Measurements from ENCODE around the gene RBPMS2.
A peak's percentile ranks its signal among the peaks of the same experiment; 100 is the strongest.

Gene RBPMS2

DNA sequence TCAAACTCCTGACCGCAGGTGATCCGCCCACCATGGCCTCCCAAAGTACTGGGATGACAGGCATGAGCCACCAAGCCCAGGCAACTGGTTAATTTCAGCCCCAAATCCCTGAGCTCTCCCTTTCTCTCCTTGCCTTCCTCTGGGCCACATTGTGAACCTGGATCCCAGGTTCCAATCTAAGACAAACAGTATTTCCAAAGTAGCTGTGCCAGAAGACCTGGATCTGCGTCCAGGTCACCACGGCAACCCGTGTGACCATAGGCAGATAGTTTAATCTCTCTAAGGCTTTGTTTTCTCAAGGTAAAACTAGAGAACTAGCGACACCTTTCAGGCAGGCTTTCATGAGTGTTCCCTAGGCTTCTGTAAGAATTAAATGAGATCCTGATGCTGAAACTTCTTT lies 5.9 kb upstream of the RBPMS2 start:
- Histone ChIP-seq H3K4me3 (ENCODE audit: low read length) (no peak overlapping the region), H3K4me1 (ENCODE audit: control insufficient read depth, insufficient read depth, low read length) (peaks cover 10% of the 10 kb centered on the region), H3K27me3 (replicated peaks; ENCODE audit: control insufficient read depth, insufficient read depth, low read length) (peaks cover 10% of the 10 kb centered on the region), H3K9ac (ENCODE audit: low read length) (no peak overlapping the region), H3K9me3 (ENCODE audit: control insufficient read depth, low read length) (no peaks in the 10 kb centered on the region), H3K36me3 (ENCODE audit: control insufficient read depth, insufficient read depth, low read length, severe bottlenecking) (no peaks in the 10 kb centered on the region)
- DNase-seq (ENCODE audit: low read depth), result no peak

DNA sequence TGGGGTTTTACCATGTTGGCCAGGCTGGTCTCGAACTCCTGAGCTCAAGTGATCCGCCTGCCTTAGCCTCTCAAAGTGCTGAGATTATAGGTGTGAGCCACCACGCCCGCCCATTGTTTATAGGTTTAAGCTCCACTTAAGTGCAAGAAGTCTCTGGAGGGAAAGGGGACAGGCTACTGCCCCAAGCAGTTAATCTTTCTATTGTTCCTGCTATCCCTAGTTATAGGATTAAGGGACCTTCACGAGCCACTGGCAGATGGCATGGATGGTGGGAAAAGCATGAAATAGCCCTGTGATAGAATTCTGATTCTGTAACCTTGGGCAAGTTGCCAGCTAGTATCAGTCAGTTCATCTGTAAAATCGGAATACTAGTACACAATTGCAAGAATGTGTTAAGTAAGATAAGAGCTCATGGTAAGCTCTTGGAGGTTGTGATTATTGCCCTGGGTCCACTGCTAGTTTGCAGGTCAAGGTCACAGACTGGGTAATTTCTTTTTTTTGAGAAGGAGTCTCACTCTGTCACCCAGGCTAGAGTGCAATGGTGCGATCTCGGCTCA lies 5.3 kb upstream of the RBPMS2 start:
- peaks cover 10% of the 10 kb centered on the region for H3K27me3 ChIP-seq (replicated peaks; ENCODE audit: control insufficient read depth, insufficient read depth, low read length)
- H3K4me3 ChIP-seq (ENCODE audit: low read length), result no peak overlapping the region
- H3K36me3 ChIP-seq (ENCODE audit: control insufficient read depth, insufficient read depth, low read length, severe bottlenecking), result no peaks in the 10 kb centered on the region
- no peaks in the 10 kb centered on the region for H3K9me3 ChIP-seq (ENCODE audit: control insufficient read depth, low read length)
- peaks cover 10% of the 10 kb centered on the region for H3K4me1 ChIP-seq (ENCODE audit: control insufficient read depth, insufficient read depth, low read length)
- no peak for DNase-seq (ENCODE audit: low read depth)
- H3K9ac ChIP-seq (ENCODE audit: low read length), result no peak overlapping the region

DNA sequence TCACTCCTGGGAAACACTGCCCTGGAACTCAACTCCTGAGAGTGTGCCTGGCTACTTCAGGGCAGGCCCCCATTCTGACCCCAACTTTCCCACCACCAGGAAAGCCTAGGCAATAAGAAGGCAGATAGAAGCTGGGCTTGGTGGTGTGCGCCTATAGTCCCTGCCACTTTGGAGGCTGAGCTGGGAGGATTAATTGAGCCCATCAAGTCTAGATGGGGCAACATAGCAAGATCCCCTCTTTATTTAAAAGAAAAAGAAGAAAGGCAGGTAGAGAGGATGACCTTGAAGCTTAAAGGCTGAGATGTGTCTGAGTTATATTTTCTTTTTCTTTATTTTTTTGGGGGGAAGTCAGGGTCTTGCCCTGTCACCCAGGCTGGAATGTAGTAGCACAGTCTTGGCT lies 4.2 kb upstream of the RBPMS2 start:
- H3K27me3 ChIP-seq (replicated peaks; ENCODE audit: control insufficient read depth, insufficient read depth, low read length), result peaks cover 10% of the 10 kb centered on the region
- no peaks in the 10 kb centered on the region for H3K9me3 ChIP-seq (ENCODE audit: control insufficient read depth, low read length)
- H3K4me3 ChIP-seq (ENCODE audit: low read length), result no peak overlapping the region
- H3K4me1 ChIP-seq (ENCODE audit: control insufficient read depth, insufficient read depth, low read length), result peaks cover 10% of the 10 kb centered on the region
- no peak for DNase-seq (ENCODE audit: low read depth)
- H3K9ac ChIP-seq (ENCODE audit: low read length), result no peak overlapping the region
- no peaks in the 10 kb centered on the region for H3K36me3 ChIP-seq (ENCODE audit: control insufficient read depth, insufficient read depth, low read length, severe bottlenecking)

DNA sequence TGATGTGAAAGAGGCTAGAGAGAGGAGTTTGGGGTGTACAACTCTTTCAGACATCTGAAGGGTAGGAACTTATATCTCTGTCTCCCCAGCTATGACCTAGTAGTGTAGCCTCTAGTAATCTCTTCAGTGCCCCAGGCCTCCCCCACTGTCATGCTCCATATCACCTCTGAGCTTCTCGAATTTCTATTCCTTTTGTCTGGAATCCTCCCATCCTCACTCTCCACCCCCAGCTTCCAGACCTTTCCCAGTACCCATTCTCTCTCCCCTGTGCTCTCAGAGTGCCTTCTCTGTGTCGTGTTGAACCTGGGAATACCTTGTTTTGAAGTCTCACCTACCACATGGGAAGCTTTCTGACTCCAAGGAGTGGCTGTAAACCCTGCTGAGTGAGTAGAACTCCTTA lies 3.6 kb upstream of the RBPMS2 start:
- H3K36me3 ChIP-seq (ENCODE audit: control insufficient read depth, insufficient read depth, low read length, severe bottlenecking), result no peaks in the 10 kb centered on the region
- no peak overlapping the region for H3K9ac ChIP-seq (ENCODE audit: low read length)
- H3K4me1 ChIP-seq (ENCODE audit: control insufficient read depth, insufficient read depth, low read length), result peaks cover 10% of the 10 kb centered on the region
- no peak overlapping the region for H3K4me3 ChIP-seq (ENCODE audit: low read length)
- H3K9me3 ChIP-seq (ENCODE audit: control insufficient read depth, low read length), result no peaks in the 10 kb centered on the region
- peaks cover 15% of the 10 kb centered on the region for H3K27me3 ChIP-seq (replicated peaks; ENCODE audit: control insufficient read depth, insufficient read depth, low read length)
- no peak for DNase-seq (ENCODE audit: low read depth)

DNA sequence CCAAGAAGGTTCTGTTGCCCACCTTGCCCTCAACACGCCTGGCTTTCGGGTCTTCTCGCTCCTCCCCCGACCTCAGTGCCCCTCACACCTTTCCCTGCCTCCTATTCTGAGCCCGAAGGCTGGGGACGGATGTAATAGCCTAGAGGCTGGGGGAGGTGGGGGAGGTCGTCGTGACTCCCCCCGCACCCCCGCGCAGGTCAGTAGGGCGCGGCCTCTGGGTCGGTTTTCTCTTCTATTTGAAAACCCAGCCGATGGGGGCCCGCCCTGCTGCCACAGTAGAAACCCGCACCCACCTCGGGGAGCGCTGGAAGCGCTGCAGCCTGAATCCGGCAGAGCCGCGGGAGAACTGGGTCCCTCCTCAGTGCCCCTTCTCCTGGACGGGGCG lies 1.0 kb upstream of the RBPMS2 start:
- Histone ChIP-seq H3K36me3 (ENCODE audit: control insufficient read depth, insufficient read depth, low read length, severe bottlenecking) (no peaks in the 10 kb centered on the region), H3K4me1 (ENCODE audit: control insufficient read depth, insufficient read depth, low read length) (no peaks in the 10 kb centered on the region), H3K27me3 (replicated peaks; ENCODE audit: control insufficient read depth, insufficient read depth, low read length) (peaks cover 20% of the 10 kb centered on the region), H3K4me3 (ENCODE audit: low read length) (peak overlapping the region; percentile 69), H3K9ac (ENCODE audit: low read length) (no peak overlapping the region), H3K9me3 (ENCODE audit: control insufficient read depth, low read length) (no peaks in the 10 kb centered on the region)
- DNase-seq (ENCODE audit: low read depth), result no peak

DNA sequence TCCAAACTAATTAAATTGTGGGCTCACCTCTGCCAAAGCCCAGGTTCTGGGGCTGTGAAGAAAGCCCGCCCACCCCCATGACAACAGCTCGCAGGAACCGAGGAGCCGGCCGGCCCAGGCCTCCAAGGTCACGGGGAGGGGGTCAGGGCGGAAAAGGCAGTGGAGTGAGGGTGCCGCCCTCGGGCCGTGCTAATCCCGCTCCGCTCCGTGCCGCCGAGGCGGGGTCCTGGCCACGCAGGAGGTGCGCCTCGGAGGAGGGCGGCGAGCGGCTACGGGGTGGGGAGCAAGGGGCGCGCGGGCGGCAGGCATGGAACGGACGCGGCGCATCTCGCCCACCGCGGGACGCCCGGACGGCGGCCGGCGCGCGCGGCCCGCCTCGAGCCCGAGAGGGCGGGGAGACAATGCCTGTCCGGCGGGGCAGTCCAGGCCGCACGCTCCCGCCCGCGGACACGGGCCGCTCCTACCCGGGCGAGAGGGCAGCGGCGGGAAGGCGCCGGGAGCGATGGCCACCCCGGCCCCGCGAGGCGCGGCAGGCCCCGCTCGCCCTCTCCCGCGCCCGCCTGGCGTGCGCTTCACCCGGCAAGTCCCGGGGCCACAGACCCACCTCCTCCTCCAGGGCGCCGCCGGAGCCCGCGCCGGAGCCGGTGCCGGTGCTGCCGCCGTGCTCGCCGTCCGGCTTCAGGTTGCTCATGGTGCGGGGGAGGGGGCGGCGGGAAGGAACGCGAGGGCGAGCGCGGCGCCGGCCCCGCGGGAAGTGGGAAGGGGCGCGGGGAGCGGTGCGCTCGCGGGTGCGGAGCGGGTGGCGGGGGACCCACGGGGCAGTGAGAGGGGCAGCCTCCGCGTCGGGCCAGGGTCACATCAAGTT lies 528 bp downstream of the RBPMS2 start:
- peak overlapping the region; percentile 64 for H3K4me3 ChIP-seq (ENCODE audit: low read length)
- H3K9ac ChIP-seq (ENCODE audit: low read length), result no peak overlapping the region
- no peaks in the 10 kb centered on the region for H3K9me3 ChIP-seq (ENCODE audit: control insufficient read depth, low read length)
- peaks cover 18% of the 10 kb centered on the region for H3K27me3 ChIP-seq (replicated peaks; ENCODE audit: control insufficient read depth, insufficient read depth, low read length)
- peak; percentile 58 for DNase-seq (ENCODE audit: low read depth)
- no peaks in the 10 kb centered on the region for H3K4me1 ChIP-seq (ENCODE audit: control insufficient read depth, insufficient read depth, low read length)
- H3K36me3 ChIP-seq (ENCODE audit: control insufficient read depth, insufficient read depth, low read length, severe bottlenecking), result no peaks in the 10 kb centered on the region

DNA sequence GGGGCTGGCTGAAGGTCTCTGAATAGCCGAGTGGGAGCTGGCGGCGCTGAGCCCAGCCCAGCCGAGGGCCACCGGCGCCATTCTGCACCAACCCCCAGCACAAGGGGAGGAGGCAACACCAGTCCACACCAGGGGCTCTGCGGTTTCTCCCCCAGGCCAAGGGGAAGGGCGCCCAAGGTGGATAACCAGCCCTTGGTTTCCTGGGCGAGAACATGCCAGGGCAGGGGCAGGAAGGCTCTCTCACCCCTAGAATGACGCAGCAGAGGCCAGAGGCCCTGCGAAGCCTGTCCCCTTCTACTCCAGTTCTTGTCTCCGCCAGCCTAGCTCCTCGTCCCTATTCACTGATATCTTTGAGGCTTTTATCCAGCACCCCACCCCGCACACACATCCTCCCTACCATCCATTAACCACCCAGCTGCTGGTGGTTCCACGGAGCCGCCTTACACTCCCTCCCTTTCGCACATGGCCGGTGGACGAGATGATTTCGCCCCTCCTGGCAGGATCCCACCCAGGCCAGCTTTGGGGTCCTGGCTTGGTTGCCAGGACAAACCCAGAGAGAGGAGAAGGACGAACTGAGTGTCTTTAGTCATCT lies 1.3 kb downstream of the RBPMS2 start:
- Histone ChIP-seq H3K36me3 (ENCODE audit: control insufficient read depth, insufficient read depth, low read length, severe bottlenecking) (no peaks in the 10 kb centered on the region), H3K9me3 (ENCODE audit: control insufficient read depth, low read length) (no peaks in the 10 kb centered on the region), H3K4me3 (ENCODE audit: low read length) (no peak overlapping the region), H3K27me3 (replicated peaks; ENCODE audit: control insufficient read depth, insufficient read depth, low read length) (peaks cover 17% of the 10 kb centered on the region), H3K4me1 (ENCODE audit: control insufficient read depth, insufficient read depth, low read length) (no peaks in the 10 kb centered on the region), H3K9ac (ENCODE audit: low read length) (no peak overlapping the region)
- DNase-seq (ENCODE audit: low read depth), result no peak

DNA sequence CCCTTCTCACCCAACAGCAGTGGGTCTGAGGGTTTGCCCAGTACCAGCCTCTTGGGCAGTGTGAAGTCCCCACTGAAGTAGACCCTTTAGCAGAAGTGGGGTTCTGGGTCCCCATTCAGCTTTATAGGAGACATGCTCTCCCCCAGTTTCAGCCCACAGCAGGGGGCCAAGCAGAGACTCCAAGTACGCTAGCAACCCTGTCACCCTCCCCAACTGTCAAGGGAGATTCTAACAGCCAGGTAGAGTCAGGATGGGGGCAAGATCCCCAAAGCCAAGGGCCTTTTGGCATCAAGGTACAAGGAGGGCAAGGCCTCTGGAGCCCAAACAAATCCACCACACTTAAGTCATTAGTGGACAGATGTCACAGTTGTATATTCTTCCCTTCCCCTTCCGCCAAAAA lies 1.8 kb downstream of the RBPMS2 start:
- Histone ChIP-seq H3K4me1 (ENCODE audit: control insufficient read depth, insufficient read depth, low read length) (no peaks in the 10 kb centered on the region), H3K27me3 (replicated peaks; ENCODE audit: control insufficient read depth, insufficient read depth, low read length) (peaks cover 12% of the 10 kb centered on the region), H3K36me3 (ENCODE audit: control insufficient read depth, insufficient read depth, low read length, severe bottlenecking) (no peaks in the 10 kb centered on the region), H3K4me3 (ENCODE audit: low read length) (no peak overlapping the region), H3K9ac (ENCODE audit: low read length) (no peak overlapping the region), H3K9me3 (ENCODE audit: control insufficient read depth, low read length) (no peaks in the 10 kb centered on the region)
- DNase-seq (ENCODE audit: low read depth), result no peak

DNA sequence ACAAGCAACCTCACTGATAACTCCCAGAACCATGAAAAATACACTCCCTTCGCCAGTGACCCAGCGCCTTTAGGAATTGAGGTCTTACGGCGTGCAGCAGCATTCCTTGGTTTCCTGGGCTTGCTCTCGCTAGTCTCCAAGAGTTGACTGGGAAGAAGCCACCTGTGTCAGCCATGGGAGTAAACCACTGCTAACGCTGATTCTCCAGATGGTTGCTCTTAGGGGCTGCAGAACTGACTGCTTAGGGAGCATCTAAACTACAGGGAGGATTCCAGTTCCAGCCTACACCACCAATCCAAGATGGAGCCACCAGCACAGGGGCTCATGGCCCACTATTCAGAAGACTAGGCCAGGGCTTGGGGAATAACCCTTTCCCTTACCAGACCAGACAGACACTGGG lies 2.4 kb downstream of the RBPMS2 start:
- H3K27me3 ChIP-seq (replicated peaks; ENCODE audit: control insufficient read depth, insufficient read depth, low read length), result peaks cover 11% of the 10 kb centered on the region
- H3K9me3 ChIP-seq (ENCODE audit: control insufficient read depth, low read length), result no peaks in the 10 kb centered on the region
- no peak overlapping the region for H3K4me3 ChIP-seq (ENCODE audit: low read length)
- no peaks in the 10 kb centered on the region for H3K4me1 ChIP-seq (ENCODE audit: control insufficient read depth, insufficient read depth, low read length)
- no peak overlapping the region for H3K9ac ChIP-seq (ENCODE audit: low read length)
- no peak for DNase-seq (ENCODE audit: low read depth)
- no peaks in the 10 kb centered on the region for H3K36me3 ChIP-seq (ENCODE audit: control insufficient read depth, insufficient read depth, low read length, severe bottlenecking)

DNA sequence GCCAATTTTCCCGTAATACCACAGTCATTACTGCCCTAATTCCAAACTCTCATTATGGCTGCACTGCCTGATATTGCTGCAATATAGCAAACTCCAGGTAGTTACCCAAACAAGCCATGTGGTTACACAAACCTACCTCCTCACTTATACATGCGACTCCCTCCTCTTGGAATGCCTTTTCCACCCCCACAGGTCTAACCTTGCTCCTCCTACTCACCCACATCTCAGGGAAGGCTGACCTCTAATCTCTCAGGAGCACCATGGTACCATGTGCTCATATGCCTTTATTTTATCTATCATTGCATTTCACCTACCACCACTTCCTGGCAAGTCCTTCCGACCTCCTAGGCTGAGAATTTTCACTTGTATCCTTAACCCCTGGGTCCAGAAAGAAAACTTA lies 2.9 kb downstream of the RBPMS2 start:
- Histone ChIP-seq H3K27me3 (replicated peaks; ENCODE audit: control insufficient read depth, insufficient read depth, low read length) (peaks cover 11% of the 10 kb centered on the region), H3K4me3 (ENCODE audit: low read length) (no peak overlapping the region), H3K36me3 (ENCODE audit: control insufficient read depth, insufficient read depth, low read length, severe bottlenecking) (no peaks in the 10 kb centered on the region), H3K9ac (ENCODE audit: low read length) (no peak overlapping the region), H3K4me1 (ENCODE audit: control insufficient read depth, insufficient read depth, low read length) (no peaks in the 10 kb centered on the region), H3K9me3 (ENCODE audit: control insufficient read depth, low read length) (no peaks in the 10 kb centered on the region)
- DNase-seq (ENCODE audit: low read depth), result no peak

DNA sequence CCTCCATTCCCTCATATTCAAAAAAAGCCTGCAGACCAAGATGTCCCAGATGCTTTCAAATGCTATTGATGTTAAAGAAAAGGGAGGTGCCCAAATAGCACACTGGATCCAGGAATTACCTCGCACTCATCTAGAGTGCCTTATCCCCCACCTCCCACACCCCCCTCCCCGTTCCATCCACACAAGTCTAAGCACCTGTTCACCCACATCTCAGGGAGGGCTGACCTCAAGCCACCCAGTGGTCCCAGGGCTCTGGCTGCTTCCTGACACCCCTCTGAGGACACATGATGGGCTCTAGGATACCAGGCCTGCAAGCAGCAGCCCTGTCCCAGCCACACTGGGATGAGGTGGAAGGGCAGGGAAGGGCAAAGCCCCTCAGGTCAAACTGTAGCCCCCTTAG lies 4.8 kb downstream of the RBPMS2 start:
- H3K27me3 ChIP-seq (replicated peaks; ENCODE audit: control insufficient read depth, insufficient read depth, low read length), result peaks cover 11% of the 10 kb centered on the region
- DNase-seq (ENCODE audit: low read depth), result no peak
- no peaks in the 10 kb centered on the region for H3K9me3 ChIP-seq (ENCODE audit: control insufficient read depth, low read length)
- H3K4me3 ChIP-seq (ENCODE audit: low read length), result no peak overlapping the region
- H3K36me3 ChIP-seq (ENCODE audit: control insufficient read depth, insufficient read depth, low read length, severe bottlenecking), result no peaks in the 10 kb centered on the region
- no peak overlapping the region for H3K9ac ChIP-seq (ENCODE audit: low read length)
- H3K4me1 ChIP-seq (ENCODE audit: control insufficient read depth, insufficient read depth, low read length), result no peaks in the 10 kb centered on the region
